CD8-positive, alpha-beta memory T cell (primary cell): ENCODE data around the gene RPUSD1. TPM values are rescaled to one million over a fixed set of nuclear protein-coding genes. Genes with fewer than 3 reads are reported as not detected.

ENCODE experiments used
- CTCF ChIA-PET: fragments of 350-600 bp; sonication (Branson Sonifier 250); formaldehyde crosslinking; loops from one replicate; lab custom pipeline; 2021; ENCODE audit warnings: antibody characterized with exemption; lab: Charles Lee
- POLR2A ChIA-PET: fragments of 350-600 bp; sonication (Branson Sonifier 250); formaldehyde crosslinking; loops from one replicate; lab custom pipeline; 2021; ENCODE audit warnings: antibody characterized with exemption; lab: Charles Lee
- DNase-seq, 5 donors: peaks; one replicate each; pipeline versions ENCODE4 v3.0.0 to v3.0.0-alpha.2; 2020 to 2022; ENCODE audit warnings: mixed read lengths in 1 of 5
- H3K27ac ChIP-seq: one replicate; pipeline ENCODE4 v1.7.0; 2013; ENCODE audit warnings: low read depth, mild to moderate bottlenecking, low read length, moderate library complexity
- H3K27me3 ChIP-seq: 2 replicates; pipeline ENCODE4 v1.7.0; 2013; ENCODE audit warnings: low read length, mild to moderate bottlenecking; ENCODE audit not compliant: insufficient read depth, poor library complexity, severe bottlenecking
- H3K36me3 ChIP-seq: 2 replicates; pipeline ENCODE4 v1.7.0; 2013; ENCODE audit warnings: mild to moderate bottlenecking, low read length, moderate library complexity; ENCODE audit not compliant: insufficient read depth
- H3K4me1 ChIP-seq: 2 replicates; pipeline ENCODE4 v1.7.0; 2013; ENCODE audit warnings: mild to moderate bottlenecking, low read length, moderate library complexity; ENCODE audit not compliant: insufficient read depth
- H3K4me3 ChIP-seq: 2 replicates; pipeline ENCODE4 v1.7.0; 2013; ENCODE audit warnings: mild to moderate bottlenecking, low read length
- H3K9me3 ChIP-seq: 2 replicates; pipeline ENCODE4 v1.7.0; 2013; ENCODE audit warnings: mild to moderate bottlenecking, low read length
- H3K27ac Mint-ChIP-seq, 8 donors: one replicate each; pipeline ENCODE4 v1.8.0; 2020 to 2021; ENCODE audit warnings: mixed read lengths in 8 of 8, mild to moderate bottlenecking in 6 of 8, inconsistent platforms in 3 of 8, moderate library complexity in 3 of 8
- H3K27me3 Mint-ChIP-seq, 2 donors: one replicate each; pipeline ENCODE4 v1.8.0; 2020 to 2021; ENCODE audit warnings: mixed read lengths in 2 of 2, mild to moderate bottlenecking in 1 of 2, moderate library complexity in 1 of 2
- H3K36me3 Mint-ChIP-seq, 3 donors: one replicate each; pipeline ENCODE4 v1.8.0; 2020 to 2021; ENCODE audit warnings: mixed read lengths in 3 of 3, inconsistent platforms in 1 of 3, mild to moderate bottlenecking in 1 of 3
- H3K4me1 Mint-ChIP-seq, 3 donors: one replicate each; pipeline ENCODE4 v1.8.0; 2020 to 2021; ENCODE audit warnings: mixed read lengths in 3 of 3, inconsistent platforms in 1 of 3, mild to moderate bottlenecking in 1 of 3
- H3K4me3 Mint-ChIP-seq, 7 donors: one replicate each; pipeline ENCODE4 v1.8.0; 2020 to 2021; ENCODE audit warnings: mixed read lengths in 7 of 7, mild to moderate bottlenecking in 6 of 7, moderate library complexity in 4 of 7, inconsistent platforms in 2 of 7
- H3K9me3 Mint-ChIP-seq, 5 donors: one replicate each; pipeline ENCODE4 v1.8.0; 2020 to 2022; ENCODE audit warnings: mixed read lengths in 5 of 5, mild to moderate bottlenecking in 3 of 5, moderate library complexity in 2 of 5, inconsistent platforms in 1 of 5
- polyA plus RNA-seq: library from polyadenylated mRNA; unstranded; fragments of 300-500 nt; fragmentation: Illumina TruSeq; gene quantifications from one replicate; pipeline ENCODE4 v1.2.3, GENCODE V29; 2021
- total RNA-seq, 2 experiments: library from RNA; stranded (reverse); gene quantifications; one replicate each; pipeline ENCODE4 v1.2.3, GENCODE V29; 2021

RPUSD1 gene
- total and polyA plus RNA-seq, 3 experiments from 2014 or later: 34.2 to 44.5 (median 40.2) TPM

DNA sequence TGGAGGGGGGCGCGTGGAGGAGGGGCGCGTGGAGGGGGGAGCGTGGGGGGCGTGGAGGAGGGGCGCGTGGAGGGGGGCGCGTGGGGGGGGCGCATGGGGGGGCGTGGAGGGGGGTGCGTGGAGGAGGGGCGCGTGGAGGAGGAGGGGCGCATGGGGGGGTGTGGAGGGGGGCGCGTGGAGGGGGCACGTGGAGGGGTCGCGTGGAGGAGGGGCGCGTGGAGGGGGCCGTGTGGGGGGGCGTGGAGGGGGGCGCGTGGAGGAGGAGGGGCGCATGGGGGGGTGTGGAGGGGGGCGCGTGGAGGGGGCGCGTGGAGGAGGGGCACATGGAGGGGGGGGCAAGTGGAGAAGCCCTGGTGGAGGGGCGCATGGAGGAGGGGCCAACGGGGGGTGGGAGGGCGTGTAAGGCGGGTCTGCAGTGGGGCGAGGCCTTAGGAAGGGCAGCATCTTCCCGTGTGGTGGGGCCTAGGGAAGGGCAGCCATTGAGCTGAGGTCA, 20.4 kb downstream of the RPUSD1 start:
- no peaks in the 10 kb centered on the region for H3K27me3 ChIP-seq
- H3K36me3 Mint-ChIP-seq: no peaks in the 10 kb centered on the region
- no peak for DNase-seq
- no peak overlapping the region for H3K4me3 Mint-ChIP-seq
- no peaks in the 10 kb centered on the region for H3K9me3 Mint-ChIP-seq
- no peak overlapping the region for H3K4me3 ChIP-seq
- CTCF ChIA-PET: no interaction called here
- H3K27ac ChIP-seq: no peak overlapping the region
- H3K9me3 ChIP-seq: no peaks in the 10 kb centered on the region
- no peaks in the 10 kb centered on the region for H3K27me3 Mint-ChIP-seq
- no peaks in the 10 kb centered on the region for H3K4me1 Mint-ChIP-seq
- no peaks in the 10 kb centered on the region for H3K36me3 ChIP-seq
- no peak overlapping the region for H3K27ac Mint-ChIP-seq
- no peaks in the 10 kb centered on the region for H3K4me1 ChIP-seq
- POLR2A ChIA-PET: no interaction called here

DNA sequence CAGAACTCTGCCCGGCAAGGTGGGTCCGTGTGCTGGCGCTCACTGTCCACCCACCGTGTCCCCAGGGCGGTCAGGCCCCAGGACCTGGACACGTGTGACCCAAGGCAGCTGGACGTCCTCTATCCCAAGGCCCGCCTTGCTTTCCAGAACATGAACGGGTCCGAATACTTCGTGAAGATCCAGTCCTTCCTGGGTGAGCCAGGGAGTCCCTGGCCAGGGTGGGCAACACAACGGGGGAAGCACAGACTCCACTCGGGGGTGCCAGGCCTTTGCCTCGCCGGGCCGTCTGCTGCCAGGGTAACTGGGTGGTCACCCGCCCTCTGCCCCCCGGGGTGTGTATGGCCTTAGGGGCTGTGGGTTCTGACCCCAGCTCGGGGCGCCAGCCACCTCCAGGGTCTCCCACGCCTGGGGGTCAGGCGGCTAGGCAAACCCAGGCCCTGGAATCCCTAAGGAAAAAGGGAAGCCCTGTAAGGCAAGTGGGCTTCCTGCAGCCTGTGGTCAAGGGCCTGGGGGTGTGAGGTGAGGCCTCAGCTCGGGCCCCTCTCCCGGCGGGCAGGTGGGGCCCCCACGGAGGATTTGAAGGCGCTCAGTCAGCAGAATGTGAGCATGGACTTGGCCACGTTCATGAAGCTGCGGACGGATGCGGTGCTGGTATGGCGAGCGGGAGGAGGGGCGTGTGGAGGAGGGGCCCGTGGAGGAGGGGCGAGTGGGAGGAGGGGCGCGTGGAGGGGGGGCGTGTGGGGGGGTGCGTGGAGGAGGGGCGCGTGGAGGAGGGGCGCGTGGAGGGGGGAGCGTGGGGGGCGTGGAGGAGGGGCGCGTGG, 21.2 kb downstream of the RPUSD1 start:
- Histone ChIP-seq H3K9me3 (no peaks in the 10 kb centered on the region), H3K27ac (no peak overlapping the region), H3K4me1 (no peaks in the 10 kb centered on the region), H3K36me3 (no peaks in the 10 kb centered on the region), H3K27me3 (no peaks in the 10 kb centered on the region), H3K4me3 (no peak overlapping the region)
- H3K36me3 Mint-ChIP-seq: no peaks in the 10 kb centered on the region
- CTCF ChIA-PET: no interaction called here
- H3K4me3 Mint-ChIP-seq: no peak overlapping the region
- no peak overlapping the region for H3K27ac Mint-ChIP-seq
- POLR2A ChIA-PET: no interaction called here
- DNase-seq: no peak
- no peaks in the 10 kb centered on the region for H3K9me3 Mint-ChIP-seq
- H3K27me3 Mint-ChIP-seq: no peaks in the 10 kb centered on the region
- no peaks in the 10 kb centered on the region for H3K4me1 Mint-ChIP-seq

GRCh38 chr16:766008-766819, 22.0 kb downstream of the RPUSD1 start:
- Histone ChIP-seq H3K4me3 (no peak overlapping the region), H3K27ac (no peak overlapping the region), H3K36me3 (no peaks in the 10 kb centered on the region), H3K4me1 (no peaks in the 10 kb centered on the region), H3K9me3 (no peaks in the 10 kb centered on the region), H3K27me3 (no peaks in the 10 kb centered on the region)
- ChIA-PET POLR2A (no interaction called here), CTCF (no interaction called here)
- no peak for DNase-seq
- Mint-ChIP-seq H3K27me3 (no peaks in the 10 kb centered on the region), H3K4me3 (no peak overlapping the region), H3K4me1 (no peaks in the 10 kb centered on the region), H3K9me3 (no peaks in the 10 kb centered on the region), H3K27ac (no peak overlapping the region), H3K36me3 (no peaks in the 10 kb centered on the region)

DNA sequence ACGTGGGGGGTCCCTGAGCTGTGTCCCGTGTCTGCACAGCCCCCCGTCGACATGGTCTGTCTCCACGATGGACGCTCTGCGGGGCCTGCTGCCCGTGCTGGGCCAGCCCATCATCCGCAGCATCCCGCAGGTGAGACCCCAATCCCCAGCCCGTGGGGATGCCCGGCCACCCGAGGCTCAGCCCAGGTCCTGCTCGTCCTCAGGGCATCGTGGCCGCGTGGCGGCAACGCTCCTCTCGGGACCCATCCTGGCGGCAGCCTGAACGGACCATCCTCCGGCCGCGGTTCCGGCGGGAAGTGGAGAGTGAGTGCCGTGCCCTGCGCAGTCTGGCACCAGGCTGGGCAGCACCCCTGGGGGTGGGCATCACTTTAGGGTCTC, 22.7 kb downstream of the RPUSD1 start:
- no peaks in the 10 kb centered on the region for H3K4me1 ChIP-seq
- no peak overlapping the region for H3K27ac ChIP-seq
- no peak for DNase-seq
- H3K27me3 ChIP-seq: no peaks in the 10 kb centered on the region
- no peaks in the 10 kb centered on the region for H3K4me1 Mint-ChIP-seq
- no peak overlapping the region for H3K4me3 ChIP-seq
- no peak overlapping the region for H3K27ac Mint-ChIP-seq
- CTCF ChIA-PET: no interaction called here
- H3K4me3 Mint-ChIP-seq: no peak overlapping the region
- H3K36me3 Mint-ChIP-seq: no peaks in the 10 kb centered on the region
- no peaks in the 10 kb centered on the region for H3K27me3 Mint-ChIP-seq
- POLR2A ChIA-PET: no interaction called here
- no peaks in the 10 kb centered on the region for H3K36me3 ChIP-seq
- no peaks in the 10 kb centered on the region for H3K9me3 Mint-ChIP-seq
- H3K9me3 ChIP-seq: no peaks in the 10 kb centered on the region

GRCh38 chr16:764848-765487, 23.2 kb downstream of the RPUSD1 start:
- H3K9me3 ChIP-seq: no peaks in the 10 kb centered on the region
- no peaks in the 10 kb centered on the region for H3K36me3 ChIP-seq
- H3K27ac Mint-ChIP-seq: peak overlapping the region in 1 of 8 donors; percentile 54
- no peaks in the 10 kb centered on the region for H3K9me3 Mint-ChIP-seq
- no peaks in the 10 kb centered on the region for H3K36me3 Mint-ChIP-seq
- CTCF ChIA-PET: no interaction called here
- H3K4me3 Mint-ChIP-seq: no peak overlapping the region
- H3K27me3 Mint-ChIP-seq: no peaks in the 10 kb centered on the region
- no peak overlapping the region for H3K4me3 ChIP-seq
- no peaks in the 10 kb centered on the region for H3K27me3 ChIP-seq
- DNase-seq: no peak
- no peaks in the 10 kb centered on the region for H3K4me1 ChIP-seq
- no peaks in the 10 kb centered on the region for H3K4me1 Mint-ChIP-seq
- POLR2A ChIA-PET: no interaction called here
- no peak overlapping the region for H3K27ac ChIP-seq

DNA sequence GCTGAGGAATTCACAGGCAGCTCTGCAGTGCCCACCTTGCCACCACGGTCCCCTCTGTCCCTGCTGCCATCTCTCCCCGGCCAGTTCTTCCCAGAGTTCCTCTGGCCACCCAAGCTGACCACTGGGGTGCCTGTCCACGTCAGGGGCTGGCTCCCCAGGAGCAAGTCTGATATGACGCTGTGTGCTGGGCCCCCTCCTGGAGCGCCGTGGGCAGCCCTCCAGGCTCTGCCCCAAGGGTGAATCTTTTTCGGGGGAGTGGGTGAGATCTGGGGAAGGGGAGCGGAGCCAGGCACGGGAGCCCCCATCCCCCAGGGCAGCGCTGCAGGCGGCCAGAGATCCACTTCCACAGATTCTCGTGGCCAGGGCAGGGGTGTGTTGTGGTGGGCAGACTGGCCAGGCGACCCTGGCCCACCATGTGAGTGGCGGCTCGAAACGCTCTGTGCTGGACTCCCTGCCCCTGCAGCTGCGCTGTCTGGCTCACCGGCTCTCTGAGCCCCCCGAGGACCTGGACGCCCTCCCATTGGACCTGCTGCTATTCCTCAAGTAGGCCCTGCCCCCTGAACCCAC, 23.9 kb downstream of the RPUSD1 start:
- Histone ChIP-seq H3K36me3 (no peaks in the 10 kb centered on the region), H3K27ac (no peak overlapping the region), H3K27me3 (no peaks in the 10 kb centered on the region), H3K9me3 (no peaks in the 10 kb centered on the region), H3K4me1 (no peaks in the 10 kb centered on the region), H3K4me3 (no peak overlapping the region)
- Mint-ChIP-seq H3K36me3 (no peaks in the 10 kb centered on the region), H3K27ac (no peak overlapping the region), H3K4me1 (no peaks in the 10 kb centered on the region), H3K27me3 (no peaks in the 10 kb centered on the region), H3K9me3 (no peaks in the 10 kb centered on the region), H3K4me3 (no peak overlapping the region)
- DNase-seq: no peak
- ChIA-PET POLR2A (no interaction called here), CTCF (no interaction called here)

DNA sequence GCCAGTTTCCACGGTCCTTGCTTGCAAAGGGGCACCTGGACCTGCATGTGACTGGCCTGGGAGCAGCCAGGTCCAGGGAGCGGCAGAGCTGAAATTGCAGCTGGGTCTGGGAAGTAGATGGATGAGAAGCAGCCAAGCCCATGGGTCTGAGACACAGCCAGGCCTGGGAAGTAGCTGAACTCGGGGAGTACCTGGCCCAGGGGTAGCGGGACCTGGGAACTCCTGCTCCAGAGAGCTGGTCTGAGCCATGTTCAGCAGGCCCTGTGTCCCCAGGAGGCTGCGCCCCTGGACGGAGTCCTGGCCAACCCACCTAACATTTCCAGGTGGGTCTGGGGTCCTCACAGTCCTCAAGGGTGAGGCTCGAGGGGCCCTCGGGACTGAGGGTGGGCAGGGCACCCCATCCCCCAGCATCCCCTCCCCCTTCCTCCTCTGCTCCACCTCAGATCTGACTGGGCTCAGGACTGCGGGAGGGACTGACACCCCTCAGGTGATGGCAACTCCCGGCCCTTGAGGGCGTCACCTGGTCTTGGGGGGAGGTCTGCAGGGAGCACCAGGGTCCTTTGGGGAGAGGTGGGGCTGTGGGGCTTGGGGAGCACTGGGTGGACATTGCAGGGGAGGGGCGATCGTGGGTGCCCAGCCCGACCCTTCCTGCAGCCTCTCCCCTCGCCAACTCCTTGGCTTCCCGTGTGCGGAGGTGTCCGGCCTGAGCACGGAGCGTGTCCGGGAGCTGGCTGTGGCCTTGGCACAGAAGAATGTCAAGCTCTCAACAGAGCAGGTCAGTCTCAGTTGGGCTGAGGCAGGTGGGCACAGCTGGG, 24.6 kb downstream of the RPUSD1 start:
- H3K9me3 ChIP-seq: no peaks in the 10 kb centered on the region

More for the DNA sequence above, 24.6 kb downstream of the RPUSD1 start:
- Histone ChIP-seq H3K36me3 (no peaks in the 10 kb centered on the region), H3K4me3 (no peak overlapping the region), H3K27me3 (no peaks in the 10 kb centered on the region), H3K4me1 (no peaks in the 10 kb centered on the region), H3K27ac (no peak overlapping the region)
- DNase-seq: no peak
- no peaks in the 10 kb centered on the region for H3K4me1 Mint-ChIP-seq
- ChIA-PET CTCF (interaction anchor here (0.5 kb wide), 1 partner anchor 10 kb away, joined by 4 read pairs; no protein-coding TSS in a partner anchor), POLR2A (no interaction called here)
- no peaks in the 10 kb centered on the region for H3K9me3 Mint-ChIP-seq
- H3K4me3 Mint-ChIP-seq: no peak overlapping the region
- H3K36me3 Mint-ChIP-seq: no peaks in the 10 kb centered on the region
- H3K27ac Mint-ChIP-seq: peak overlapping the region in 1 of 8 donors; percentile 75
- H3K27me3 Mint-ChIP-seq: no peaks in the 10 kb centered on the region
